DOHH2 (cell line): ENCODE results near the gene LYPD6B.
A peak's percentile ranks its signal among the peaks of the same experiment; 100 is the strongest.

Experiments
- H3F3A ChIP-seq: fragments of 200-600 bp; sonication (generic), shearing (Covaris generic); 2 replicates; pipeline ENCODE4 v1.6.0; 2016; ENCODE audit warnings: antibody characterized with exemption, mild to moderate bottlenecking; ENCODE audit not compliant: control insufficient read depth, insufficient read depth
- H3K27ac ChIP-seq: fragments of 200-600 bp; sonication (generic); 2 replicates; pipeline ENCODE4 v1.5.1; 2014; ENCODE audit warnings: low read depth, mild to moderate bottlenecking, low read length, moderate library complexity
- H3K27me3 ChIP-seq: fragments of 200-600 bp; sonication (generic); 2 replicates; pipeline ENCODE4 v1.6.1; 2014; ENCODE audit warnings: mild to moderate bottlenecking, low read length, mixed read lengths; ENCODE audit not compliant: control insufficient read depth
- H3K36me3 ChIP-seq: fragments of 200-600 bp; sonication (generic); 2 replicates; pipeline ENCODE4 v1.6.1; 2014; ENCODE audit warnings: mild to moderate bottlenecking, low read length, moderate library complexity, mixed read lengths; ENCODE audit not compliant: control insufficient read depth
- H3K4me1 ChIP-seq: fragments of 200-600 bp; sonication (generic); 2 replicates; pipeline ENCODE4 v1.6.1; 2014; ENCODE audit warnings: mild to moderate bottlenecking, low read length, mixed read lengths; ENCODE audit not compliant: control insufficient read depth
- H3K4me2 ChIP-seq: fragments of 200-600 bp; sonication (generic); 2 replicates; pipeline ENCODE4 v1.6.0; 2014; ENCODE audit warnings: mild to moderate bottlenecking, low read length, moderate library complexity
- H3K4me3 ChIP-seq: fragments of 200-600 bp; sonication (generic); 2 replicates; pipeline ENCODE4 v1.5.1; 2014; ENCODE audit warnings: mild to moderate bottlenecking, low read length, mixed read lengths
- H3K79me2 ChIP-seq: fragments of 200-600 bp; sonication (generic); 2 replicates; pipeline ENCODE4 v1.6.1; 2014; ENCODE audit warnings: mild to moderate bottlenecking, low read length, mixed read lengths; ENCODE audit not compliant: control insufficient read depth
- H3K9me2 ChIP-seq: fragments of 200-600 bp; sonication (generic); replicated peaks from 2 replicates; pipeline ENCODE4 v1.6.1; 2014; ENCODE audit warnings: mild to moderate bottlenecking, low read length, mixed read lengths; ENCODE audit not compliant: control insufficient read depth
- H3K9me3 ChIP-seq: fragments of 200-600 bp; sonication (generic); 2 replicates; pipeline ENCODE4 v1.6.1; 2014; ENCODE audit warnings: antibody characterized with exemption, low read length, mixed read lengths; ENCODE audit not compliant: control insufficient read depth, insufficient read depth
- H4K20me1 ChIP-seq: fragments of 200-600 bp; sonication (generic); 2 replicates; pipeline ENCODE4 v1.6.0; 2014; ENCODE audit warnings: low read depth, mild to moderate bottlenecking, antibody characterized with exemption, low read length, moderate library complexity; ENCODE audit not compliant: control insufficient read depth, insufficient read depth
- CTCF ChIP-seq: fragments of 200-600 bp; sonication (generic); IDR thresholded peaks from one replicate; pipeline ENCODE4 v1.5.1; 2014; ENCODE audit warnings: antibody characterized with exemption, mild to moderate bottlenecking, low read depth, low read length; ENCODE audit not compliant: poor library complexity, severe bottlenecking
- EZH2phosphoT487 ChIP-seq: fragments of 200-600 bp; sonication (generic); IDR thresholded peaks from 2 replicates; pipeline ENCODE4 v1.6.1; 2017; ENCODE audit warnings: borderline replicate concordance, mild to moderate bottlenecking, antibody characterized with exemption, low read length, moderate library complexity, mixed read lengths

Gene LYPD6B

DNA sequence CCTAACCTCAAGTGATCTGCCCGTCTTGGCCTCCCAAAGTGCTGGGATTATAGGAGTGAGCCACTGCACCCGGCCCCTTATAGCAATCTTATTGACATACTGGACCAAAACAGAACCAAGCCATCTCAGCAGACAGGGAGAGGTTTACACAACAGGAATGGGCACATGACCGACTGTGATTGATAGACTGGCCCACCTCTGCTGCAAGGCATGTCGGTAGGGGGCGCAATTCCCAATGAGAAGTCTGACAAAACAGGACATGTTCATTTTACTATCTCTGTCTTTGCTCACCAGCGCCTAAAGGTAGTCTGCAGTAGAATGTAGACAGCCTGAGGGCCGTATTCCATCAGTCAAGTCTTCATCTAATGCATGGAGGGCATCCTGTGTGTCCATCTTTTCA is 2.0 kb downstream of the LYPD6B start:
- H3K4me2 ChIP-seq: peak overlapping the region; percentile 75
- no peak overlapping the region for H3K27ac ChIP-seq
- H3K36me3 ChIP-seq: 0 out of 2 replicates have a peak, but pooled peaks cover 3% of the 10 kb centered on the region
- H3K4me3 ChIP-seq: no peak overlapping the region
- peaks cover 46% of the 10 kb centered on the region for H3K4me1 ChIP-seq
- H3K27me3 ChIP-seq: no peaks in the 10 kb centered on the region
- TF ChIP-seq CTCF (peak; percentile 89), EZH2phosphoT487 (no peak)
- no peaks in the 10 kb centered on the region for H3K9me3 ChIP-seq
- H4K20me1 ChIP-seq: no peaks in the 10 kb centered on the region
- H3F3A ChIP-seq: peaks cover 28% of the 10 kb centered on the region
- peaks cover 69% of the 10 kb centered on the region for H3K79me2 ChIP-seq
- H3K9me2 ChIP-seq: no peaks in the 10 kb centered on the region

GRCh38 chr2:149041482-149041881 is 3.0 kb downstream of the LYPD6B start:
- Histone ChIP-seq H3K79me2 (peaks cover 79% of the 10 kb centered on the region), H3K27ac (no peak overlapping the region), H3K36me3 (peaks cover 5% of the 10 kb centered on the region; the same call in 1 of the 2 replicates), H3K9me2 (no peaks in the 10 kb centered on the region), H3K9me3 (peaks cover 9% of the 10 kb centered on the region; the same call in 1 of the 2 replicates), H3F3A (peaks cover 21% of the 10 kb centered on the region), H3K27me3 (no peaks in the 10 kb centered on the region), H4K20me1 (no peaks in the 10 kb centered on the region), H3K4me1 (peaks cover 35% of the 10 kb centered on the region), H3K4me2 (no peak overlapping the region), H3K4me3 (no peak overlapping the region)
- TF ChIP-seq CTCF: no peak
- TF ChIP-seq EZH2phosphoT487: no peak

- Histone ChIP-seq H3K27me3 (no peaks in the 10 kb centered on the region), H3K79me2 (peaks cover 91% of the 10 kb centered on the region), H3K4me2 (no peak overlapping the region), H3K27ac (no peak overlapping the region), H3K9me3 (peaks cover 12% of the 10 kb centered on the region; the same call in 1 of the 2 replicates), H3K4me3 (no peak overlapping the region), H4K20me1 (no peaks in the 10 kb centered on the region), H3F3A (peaks cover 9% of the 10 kb centered on the region), H3K36me3 (peaks cover 5% of the 10 kb centered on the region; the same call in 1 of the 2 replicates), H3K9me2 (no peaks in the 10 kb centered on the region), H3K4me1 (peaks cover 21% of the 10 kb centered on the region)
- TF ChIP-seq CTCF (no peak), EZH2phosphoT487 (no peak)
Measured at GRCh38 chr2:149042881-149043280, 4.4 kb downstream of the LYPD6B start.
